Measurements from ENCODE around the gene SP110. TPM values are rescaled to one million over a fixed set of nuclear protein-coding genes. Genes with fewer than 3 reads are reported as not detected.

The SP110 gene
- total RNA-seq, 2 experiments from 2014 or later, result 59.4 to 63.7 TPM

DNA sequence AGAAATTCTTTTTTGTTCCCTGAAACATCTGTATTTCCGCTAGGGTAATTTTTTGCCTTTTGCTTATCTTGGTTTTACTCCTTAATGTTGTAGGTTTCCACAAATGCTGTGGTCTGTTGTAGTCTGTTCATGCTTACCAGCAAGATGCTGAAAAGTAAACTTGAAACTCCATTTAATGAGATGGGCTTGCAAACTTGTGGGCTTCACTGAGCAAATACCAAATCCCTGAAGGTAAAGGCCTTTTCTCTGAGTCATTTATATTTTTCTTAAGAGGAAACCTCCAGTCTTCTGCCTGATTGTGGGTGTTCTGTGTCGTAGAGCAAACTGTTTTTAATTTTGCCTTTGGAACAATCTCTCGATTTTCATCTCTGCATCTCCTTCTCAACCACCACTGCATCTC is 15.1 kb upstream of the SP110 start:
- POLR2A ChIA-PET, result no interaction called here
- Histone ChIP-seq H3K27me3 (ENCODE audit: control insufficient read depth in 1 of 2, insufficient read depth in 2 of 2, low read length in 2 of 2) (no peaks in the 10 kb centered on the region), H3K4me3 (ENCODE audit: low read length) (no peak overlapping the region), H3K36me3 (ENCODE audit: insufficient read depth, low read length) (peaks cover 51% of the 10 kb centered on the region), H3K27ac (ENCODE audit: low read depth in 1 of 2, low read length in 2 of 2) (no peak overlapping the region), H3K9me3 (ENCODE audit: control insufficient read depth in 1 of 2, insufficient read depth in 1 of 2, low read length in 2 of 2) (peaks cover 0 to 14% of the 10 kb centered on the region in 2 experiments), H3K4me1 (ENCODE audit: insufficient read depth, low read length) (peaks cover 14% of the 10 kb centered on the region)
- TF ChIP-seq, protein P1, sequence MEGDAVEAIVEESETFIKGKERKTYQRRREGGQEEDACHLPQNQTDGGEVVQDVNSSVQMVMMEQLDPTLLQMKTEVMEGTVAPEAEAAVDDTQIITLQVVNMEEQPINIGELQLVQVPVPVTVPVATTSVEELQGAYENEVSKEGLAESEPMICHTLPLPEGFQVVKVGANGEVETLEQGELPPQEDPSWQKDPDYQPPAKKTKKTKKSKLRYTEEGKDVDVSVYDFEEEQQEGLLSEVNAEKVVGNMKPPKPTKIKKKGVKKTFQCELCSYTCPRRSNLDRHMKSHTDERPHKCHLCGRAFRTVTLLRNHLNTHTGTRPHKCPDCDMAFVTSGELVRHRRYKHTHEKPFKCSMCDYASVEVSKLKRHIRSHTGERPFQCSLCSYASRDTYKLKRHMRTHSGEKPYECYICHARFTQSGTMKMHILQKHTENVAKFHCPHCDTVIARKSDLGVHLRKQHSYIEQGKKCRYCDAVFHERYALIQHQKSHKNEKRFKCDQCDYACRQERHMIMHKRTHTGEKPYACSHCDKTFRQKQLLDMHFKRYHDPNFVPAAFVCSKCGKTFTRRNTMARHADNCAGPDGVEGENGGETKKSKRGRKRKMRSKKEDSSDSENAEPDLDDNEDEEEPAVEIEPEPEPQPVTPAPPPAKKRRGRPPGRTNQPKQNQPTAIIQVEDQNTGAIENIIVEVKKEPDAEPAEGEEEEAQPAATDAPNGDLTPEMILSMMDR (IDR thresholded peaks at IDR 0.05), result no peak
- peaks cover 81% of the 10 kb centered on the region for H3K36me3 Mint-ChIP-seq (ENCODE audit: low read depth)
- peaks cover 37% of the 10 kb centered on the region for H3K4me1 Mint-ChIP-seq (ENCODE audit: low read depth)
- CTCF ChIA-PET, result no interaction called here
- no peak for ATAC-seq (ENCODE audit: poor library complexity)
- no peaks in the 10 kb centered on the region for H3K27me3 Mint-ChIP-seq
- H3K9me3 Mint-ChIP-seq, result peaks cover 7% of the 10 kb centered on the region
- H3K27ac Mint-ChIP-seq, result no peak overlapping the region
- no peak overlapping the region for H3K4me3 Mint-ChIP-seq
- DNase-seq, result no peak
- intact Hi-C loops (cut with DNase I, micrococcal nuclease), result loop anchor here in 1 of 2 experiments (5.0 kb wide), 1 partner anchor 37 kb away; no protein-coding TSS in a partner anchor

DNA sequence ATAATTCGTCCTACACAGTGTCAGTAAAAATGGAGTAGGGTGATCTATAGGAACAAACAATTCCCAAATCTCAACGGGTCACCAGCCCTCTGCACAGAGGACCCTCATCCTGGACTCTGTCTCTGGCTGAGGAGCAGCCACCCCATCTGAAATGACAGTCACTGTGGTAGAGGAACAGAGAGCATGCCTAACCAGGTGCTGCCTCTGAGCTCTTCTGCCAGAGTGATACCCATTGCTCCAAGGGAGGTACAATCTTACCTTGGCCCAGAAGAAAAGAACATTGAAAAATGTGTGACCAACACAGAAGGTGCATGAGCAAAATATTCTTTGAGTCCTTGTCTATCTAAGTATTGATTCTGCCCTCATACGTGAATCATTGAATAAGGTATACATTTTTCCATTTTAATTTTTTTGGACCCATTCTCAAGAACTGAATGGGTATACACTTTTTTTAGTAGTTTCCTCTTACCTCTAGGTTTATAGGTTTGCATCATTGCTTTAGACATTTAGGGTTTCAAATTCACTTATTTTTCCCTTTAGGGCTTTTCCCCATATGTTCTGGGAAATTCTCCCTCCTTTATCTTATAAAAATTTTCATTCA is 14.4 kb upstream of the SP110 start:
- Histone ChIP-seq H3K36me3 (ENCODE audit: insufficient read depth, low read length) (peaks cover 47% of the 10 kb centered on the region), H3K9me3 (ENCODE audit: control insufficient read depth in 1 of 2, insufficient read depth in 1 of 2, low read length in 2 of 2) (peaks cover 0 to 14% of the 10 kb centered on the region in 2 experiments), H3K27ac (ENCODE audit: low read depth in 1 of 2, low read length in 2 of 2) (no peak overlapping the region), H3K4me3 (ENCODE audit: low read length) (no peak overlapping the region), H3K4me1 (ENCODE audit: insufficient read depth, low read length) (peaks cover 14% of the 10 kb centered on the region), H3K27me3 (ENCODE audit: control insufficient read depth in 1 of 2, insufficient read depth in 2 of 2, low read length in 2 of 2) (no peaks in the 10 kb centered on the region)
- CTCF ChIA-PET, result no interaction called here
- no peak overlapping the region for H3K27ac Mint-ChIP-seq
- intact Hi-C loops (cut with DNase I, micrococcal nuclease), result loop anchor here in 1 of 2 experiments (5.0 kb wide), 1 partner anchor 38 kb away; no protein-coding TSS in a partner anchor
- TF ChIP-seq, protein P1 (IDR thresholded peaks at IDR 0.05), result no peak
- peaks cover 38% of the 10 kb centered on the region for H3K4me1 Mint-ChIP-seq (ENCODE audit: low read depth)
- no peak overlapping the region for H3K4me3 Mint-ChIP-seq
- peaks cover 7% of the 10 kb centered on the region for H3K9me3 Mint-ChIP-seq
- POLR2A ChIA-PET, result no interaction called here
- ATAC-seq (ENCODE audit: poor library complexity) (no peak), DNase-seq (no peak)
- no peaks in the 10 kb centered on the region for H3K27me3 Mint-ChIP-seq
- peaks cover 81% of the 10 kb centered on the region for H3K36me3 Mint-ChIP-seq (ENCODE audit: low read depth)

DNA sequence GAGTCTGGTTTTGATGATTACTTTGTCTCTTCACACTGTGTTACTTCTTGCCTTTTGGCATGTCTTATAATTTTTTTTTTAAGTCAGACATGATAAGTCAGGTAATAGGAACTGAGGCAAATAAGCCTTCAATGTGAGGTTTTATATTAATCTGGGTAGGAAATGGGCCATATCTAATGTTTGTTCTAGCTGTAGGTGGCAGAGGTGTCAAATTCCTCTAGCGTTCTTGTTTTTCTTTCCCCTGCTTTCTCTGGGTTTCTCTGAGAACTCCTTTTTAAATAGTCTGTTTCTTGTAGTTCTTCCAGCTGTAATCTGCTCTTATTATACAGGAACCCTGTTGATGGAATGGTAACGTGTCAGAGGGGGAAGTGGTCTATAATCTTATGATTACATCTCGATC is 11.5 kb upstream of the SP110 start:
- ATAC-seq (ENCODE audit: poor library complexity), result no peak
- H3K4me1 Mint-ChIP-seq (ENCODE audit: low read depth), result peaks cover 63% of the 10 kb centered on the region

More for the DNA sequence above, 11.5 kb upstream of the SP110 start:
- ChIA-PET CTCF (no interaction called here), POLR2A (interaction anchor here (1.1 kb wide), 1 partner anchor 12 kb away, joined by 3 read pairs; the partner anchor contains the start of gene SP110)
- no peak for DNase-seq
- H3K4me3 Mint-ChIP-seq, result no peak overlapping the region
- H3K36me3 Mint-ChIP-seq (ENCODE audit: low read depth), result peaks cover 58% of the 10 kb centered on the region
- peaks cover 7% of the 10 kb centered on the region for H3K9me3 Mint-ChIP-seq
- Histone ChIP-seq H3K36me3 (ENCODE audit: insufficient read depth, low read length) (peaks cover 18% of the 10 kb centered on the region), H3K27ac (ENCODE audit: low read depth in 1 of 2, low read length in 2 of 2) (no peak overlapping the region), H3K27me3 (ENCODE audit: control insufficient read depth in 1 of 2, insufficient read depth in 2 of 2, low read length in 2 of 2) (no peaks in the 10 kb centered on the region), H3K9me3 (ENCODE audit: control insufficient read depth in 1 of 2, insufficient read depth in 1 of 2, low read length in 2 of 2) (peaks cover 0 to 14% of the 10 kb centered on the region in 2 experiments), H3K4me1 (ENCODE audit: insufficient read depth, low read length) (peaks cover 23% of the 10 kb centered on the region), H3K4me3 (ENCODE audit: low read length) (no peak overlapping the region)
- no peaks in the 10 kb centered on the region for H3K27me3 Mint-ChIP-seq
- intact Hi-C loops (cut with DNase I, micrococcal nuclease), result loop anchor here in 1 of 2 experiments (5.0 kb wide), 1 partner anchor 41 kb away; no protein-coding TSS in a partner anchor
- TF ChIP-seq, protein P1 (IDR thresholded peaks at IDR 0.05), result no peak
- H3K27ac Mint-ChIP-seq, result no peak overlapping the region

Data from CD4-positive, alpha-beta T cell (primary cell).